ENCODE results near the gene SYNDIG1. TPM values are rescaled to one million over a fixed set of nuclear protein-coding genes. Genes with fewer than 3 reads are reported as not detected.

Gene SYNDIG1
- total RNA-seq, 1 donor from 2014 or later, result not detected

GRCh38 chr20:24470746-24471582, 1.5 kb downstream of the SYNDIG1 start:
- Mint-ChIP-seq H3K27ac (no peak overlapping the region), H3K4me1 (no peaks in the 10 kb centered on the region), H3K36me3 (ENCODE audit: low read depth) (no peaks in the 10 kb centered on the region), H3K4me3 (no peak overlapping the region), H3K27me3 (peaks cover 60% of the 10 kb centered on the region), H3K9me3 (no peaks in the 10 kb centered on the region)
- DNase-seq, result no peak
- intact Hi-C loops (cut with micrococcal nuclease), result no loop called here

GRCh38 chr20:24472426-24472825, 3.0 kb downstream of the SYNDIG1 start:
- Mint-ChIP-seq H3K27ac (no peak overlapping the region), H3K9me3 (no peaks in the 10 kb centered on the region), H3K4me1 (no peaks in the 10 kb centered on the region), H3K4me3 (no peak overlapping the region), H3K36me3 (ENCODE audit: low read depth) (no peaks in the 10 kb centered on the region), H3K27me3 (peaks cover 57% of the 10 kb centered on the region)
- intact Hi-C loops (cut with micrococcal nuclease), result no loop called here
- DNase-seq, result no peak

- DNase-seq, result no peak
- Mint-ChIP-seq H3K27me3 (peaks cover 45% of the 10 kb centered on the region), H3K4me1 (no peaks in the 10 kb centered on the region), H3K36me3 (ENCODE audit: low read depth) (no peaks in the 10 kb centered on the region), H3K4me3 (no peak overlapping the region), H3K9me3 (no peaks in the 10 kb centered on the region), H3K27ac (no peak overlapping the region)
- intact Hi-C loops (cut with micrococcal nuclease), result no loop called here
These were observed 4.2 kb downstream of the SYNDIG1 start for GRCh38 chr20:24473435-24474223.

- H3K36me3 Mint-ChIP-seq (ENCODE audit: low read depth), result no peaks in the 10 kb centered on the region
- H3K27ac Mint-ChIP-seq, result no peak overlapping the region
- intact Hi-C loops (cut with micrococcal nuclease), result no loop called here
- no peak for DNase-seq
- no peaks in the 10 kb centered on the region for H3K9me3 Mint-ChIP-seq
- no peak overlapping the region for H3K4me3 Mint-ChIP-seq
- no peaks in the 10 kb centered on the region for H3K4me1 Mint-ChIP-seq
- peaks cover 15% of the 10 kb centered on the region for H3K27me3 Mint-ChIP-seq
These were observed 8.6 kb downstream of the SYNDIG1 start for GRCh38 chr20:24477831-24478547.

- no peak overlapping the region for H3K4me3 Mint-ChIP-seq
- intact Hi-C loops (cut with micrococcal nuclease), result no loop called here
- DNase-seq, result no peak
- H3K9me3 Mint-ChIP-seq, result no peaks in the 10 kb centered on the region
- H3K27ac Mint-ChIP-seq, result no peak overlapping the region
- H3K27me3 Mint-ChIP-seq, result peaks cover 13% of the 10 kb centered on the region
- no peaks in the 10 kb centered on the region for H3K4me1 Mint-ChIP-seq
- no peaks in the 10 kb centered on the region for H3K36me3 Mint-ChIP-seq (ENCODE audit: low read depth)
These were observed 9.2 kb downstream of the SYNDIG1 start for GRCh38 chr20:24478584-24478983.

- Mint-ChIP-seq H3K9me3 (no peaks in the 10 kb centered on the region), H3K27ac (no peak overlapping the region), H3K36me3 (ENCODE audit: low read depth) (no peaks in the 10 kb centered on the region), H3K4me1 (no peaks in the 10 kb centered on the region), H3K4me3 (no peak overlapping the region), H3K27me3 (peaks cover 14% of the 10 kb centered on the region)
- no peak for DNase-seq
- intact Hi-C loops (cut with micrococcal nuclease), result no loop called here
These were observed 9.7 kb downstream of the SYNDIG1 start for GRCh38 chr20:24479106-24479505.

GRCh38 chr20:24479595-24479994, 10.2 kb downstream of the SYNDIG1 start:
- no peak for DNase-seq
- H3K4me1 Mint-ChIP-seq, result no peaks in the 10 kb centered on the region
- no peaks in the 10 kb centered on the region for H3K36me3 Mint-ChIP-seq (ENCODE audit: low read depth)
- H3K9me3 Mint-ChIP-seq, result no peaks in the 10 kb centered on the region
- peaks cover 10% of the 10 kb centered on the region for H3K27me3 Mint-ChIP-seq
- H3K27ac Mint-ChIP-seq, result no peak overlapping the region
- H3K4me3 Mint-ChIP-seq, result no peak overlapping the region
- intact Hi-C loops (cut with micrococcal nuclease), result no loop called here

GRCh38 chr20:24480509-24480908, 11.1 kb downstream of the SYNDIG1 start:
- no peaks in the 10 kb centered on the region for H3K4me1 Mint-ChIP-seq
- no peak overlapping the region for H3K27ac Mint-ChIP-seq
- H3K9me3 Mint-ChIP-seq, result no peaks in the 10 kb centered on the region

GRCh38 chr20:24481173-24481572, 11.7 kb downstream of the SYNDIG1 start:
- Mint-ChIP-seq H3K9me3 (no peaks in the 10 kb centered on the region), H3K27me3 (peaks cover 8% of the 10 kb centered on the region), H3K4me3 (no peak overlapping the region), H3K4me1 (no peaks in the 10 kb centered on the region), H3K27ac (no peak overlapping the region), H3K36me3 (ENCODE audit: low read depth) (no peaks in the 10 kb centered on the region)
- no peak for DNase-seq
- intact Hi-C loops (cut with micrococcal nuclease), result no loop called here

More at GRCh38 chr20:24480509-24480908, 11.1 kb downstream of the SYNDIG1 start:
- no peak for DNase-seq
- no peaks in the 10 kb centered on the region for H3K36me3 Mint-ChIP-seq (ENCODE audit: low read depth)
- no peak overlapping the region for H3K4me3 Mint-ChIP-seq
- peaks cover 8% of the 10 kb centered on the region for H3K27me3 Mint-ChIP-seq
- intact Hi-C loops (cut with micrococcal nuclease), result no loop called here

GRCh38 chr20:24483435-24484080, 14.1 kb downstream of the SYNDIG1 start:
- Mint-ChIP-seq H3K9me3 (no peaks in the 10 kb centered on the region), H3K36me3 (ENCODE audit: low read depth) (no peaks in the 10 kb centered on the region), H3K4me1 (no peaks in the 10 kb centered on the region), H3K4me3 (no peak overlapping the region), H3K27me3 (peaks cover 4% of the 10 kb centered on the region), H3K27ac (no peak overlapping the region)
- intact Hi-C loops (cut with micrococcal nuclease), result no loop called here
- DNase-seq, result no peak

- no peaks in the 10 kb centered on the region for H3K4me1 Mint-ChIP-seq
- no peaks in the 10 kb centered on the region for H3K36me3 Mint-ChIP-seq (ENCODE audit: low read depth)
- H3K4me3 Mint-ChIP-seq, result no peak overlapping the region
- H3K27ac Mint-ChIP-seq, result no peak overlapping the region
- no peak for DNase-seq
- peaks cover 4% of the 10 kb centered on the region for H3K27me3 Mint-ChIP-seq
- intact Hi-C loops (cut with micrococcal nuclease), result no loop called here
- no peaks in the 10 kb centered on the region for H3K9me3 Mint-ChIP-seq
These were observed 14.6 kb downstream of the SYNDIG1 start for GRCh38 chr20:24484081-24484450.

GRCh38 chr20:24485981-24486380, 16.6 kb downstream of the SYNDIG1 start:
- no peaks in the 10 kb centered on the region for H3K9me3 Mint-ChIP-seq
- H3K27me3 Mint-ChIP-seq, result peaks cover 4% of the 10 kb centered on the region
- H3K27ac Mint-ChIP-seq, result no peak overlapping the region
- H3K4me3 Mint-ChIP-seq, result no peak overlapping the region
- intact Hi-C loops (cut with micrococcal nuclease), result no loop called here
- H3K36me3 Mint-ChIP-seq (ENCODE audit: low read depth), result no peaks in the 10 kb centered on the region
- no peak for DNase-seq
- no peaks in the 10 kb centered on the region for H3K4me1 Mint-ChIP-seq

- Mint-ChIP-seq H3K4me3 (no peak overlapping the region), H3K27me3 (peaks cover 4% of the 10 kb centered on the region), H3K27ac (no peak overlapping the region), H3K4me1 (no peaks in the 10 kb centered on the region), H3K9me3 (no peaks in the 10 kb centered on the region), H3K36me3 (ENCODE audit: low read depth) (no peaks in the 10 kb centered on the region)
- no peak for DNase-seq
- intact Hi-C loops (cut with micrococcal nuclease), result no loop called here
These were observed 17.8 kb downstream of the SYNDIG1 start for GRCh38 chr20:24487240-24487639.
